ENCODE measurements around the gene TMEM120B.

Gene TMEM120B

GRCh38 chr12:121702944-121703343 is 9.6 kb upstream of the TMEM120B start:
- Histone ChIP-seq H3K4me3 (ENCODE audit: low read depth, low read length) (no peak overlapping the region), H3K9me3 (ENCODE audit: control insufficient read depth, insufficient read depth, low read depth, low read length) (no peaks in the 10 kb centered on the region), H3K27ac (ENCODE audit: extremely low read depth, low read depth, low read length) (no peak overlapping the region), H3K36me3 (ENCODE audit: control insufficient read depth in 2 of 2, insufficient read depth in 1 of 2, low read length in 2 of 2) (no peaks in the 10 kb centered on the region), H3K4me1 (ENCODE audit: control insufficient read depth, insufficient read depth, low read length) (no peaks in the 10 kb centered on the region)
- POLR2A ChIA-PET, result no interaction called here
- CTCF ChIA-PET, result interaction anchor here (0.6 to 18.2 kb wide), 3 partner anchors 21 to 192 kb away, joined by 3 to 205 read pairs (median 4); partner anchors contain the start of gene RHOF
- TF ChIP-seq ZNF416 (tag by site-specific recombination; IDR thresholded peaks at IDR 0.05) (no peak), ZNF571 (tag by site-specific recombination; IDR thresholded peaks at IDR 0.05) (no peak), ZNF423 (tag by site-specific recombination; IDR thresholded peaks at IDR 0.05) (no peak), ZNF10 (tag by site-specific recombination; IDR thresholded peaks at IDR 0.05) (no peak), ZSCAN18 (tag by site-specific recombination; IDR thresholded peaks at IDR 0.05) (no peak), ZNF530 (tag by site-specific recombination; IDR thresholded peaks at IDR 0.05; ENCODE audit: low read depth) (no peak), ZNF362 (tag by site-specific recombination; IDR thresholded peaks at IDR 0.05) (no peak), ZNF280C (tag by site-specific recombination; IDR thresholded peaks at IDR 0.05) (no peak), ZNF660 (tag by site-specific recombination; IDR thresholded peaks at IDR 0.05) (no peak), ZNF24 (tag by site-specific recombination; IDR thresholded peaks at IDR 0.05) (no peak), ZNF2 (tag by site-specific recombination; IDR thresholded peaks at IDR 0.05) (no peak), IKZF3 (tag by site-specific recombination; IDR thresholded peaks at IDR 0.05) (no peak), ZBTB8A (tag by site-specific recombination; IDR thresholded peaks at IDR 0.05) (no peak), ZNF624 (tag by site-specific recombination; IDR thresholded peaks at IDR 0.05) (no peak), KLF1 (tag by site-specific recombination; IDR thresholded peaks at IDR 0.05) (no peak), ZFP69B (tag by site-specific recombination; IDR thresholded peaks at IDR 0.05) (no peak), ZNF266 (tag by site-specific recombination; IDR thresholded peaks at IDR 0.05; ENCODE audit: low read depth) (no peak)

- TF ChIP-seq ZNF26 (tag by site-specific recombination; IDR thresholded peaks at IDR 0.05), result peak; percentile 99
- TF ChIP-seq ZNF596 (tag by site-specific recombination; IDR thresholded peaks at IDR 0.05), result no peak
- POLR2A ChIA-PET, result no interaction called here
- Histone ChIP-seq H3K4me3 (ENCODE audit: low read depth, low read length) (no peak overlapping the region), H3K27ac (ENCODE audit: extremely low read depth, low read depth, low read length) (no peak overlapping the region), H3K9me3 (ENCODE audit: control insufficient read depth, insufficient read depth, low read depth, low read length) (no peaks in the 10 kb centered on the region), H3K4me1 (ENCODE audit: control insufficient read depth, insufficient read depth, low read length) (no peaks in the 10 kb centered on the region), H3K36me3 (ENCODE audit: control insufficient read depth in 2 of 2, insufficient read depth in 1 of 2, low read length in 2 of 2) (no peaks in the 10 kb centered on the region)
- CTCF ChIA-PET, result interaction anchor here (1.2 kb wide), 2 partner anchors 67 to 89 kb away, joined by 3 to 6 read pairs; partner anchors contain the start of gene RHOF
Measured at GRCh38 chr12:121705514-121705913, 7.0 kb upstream of the TMEM120B start.

Data from HEK293 (cell line).